Measurements from ENCODE around the gene SLAMF8. TPM values are rescaled to one million over a fixed set of nuclear protein-coding genes. Genes with fewer than 3 reads are reported as not detected.

Gene SLAMF8
- total RNA-seq = under 1 TPM in 1 of 2 donors, not detected in 1; under 0.01 TPM

GRCh38 chr1:159826441-159827101 is at the start of gene SLAMF8:
SLAMF8 (plus strand) TSS chr1:159826873; CDS start chr1:159826899, 26 bp downstream.

GRCh38 chr1:159780583-159781582 is 45.8 kb upstream of the SLAMF8 start, which contains the start of gene DUSP23:
DUSP23 (plus strand) TSS chr1:159780962; CDS start chr1:159781101, 139 bp downstream.

GRCh38 chr1:159802111-159802510 is 24.6 kb upstream of the SLAMF8 start, which contains the start of gene FCRL6:
FCRL6 (plus strand) TSS chr1:159802360; CDS start chr1:159802425, 65 bp downstream.

DNA sequence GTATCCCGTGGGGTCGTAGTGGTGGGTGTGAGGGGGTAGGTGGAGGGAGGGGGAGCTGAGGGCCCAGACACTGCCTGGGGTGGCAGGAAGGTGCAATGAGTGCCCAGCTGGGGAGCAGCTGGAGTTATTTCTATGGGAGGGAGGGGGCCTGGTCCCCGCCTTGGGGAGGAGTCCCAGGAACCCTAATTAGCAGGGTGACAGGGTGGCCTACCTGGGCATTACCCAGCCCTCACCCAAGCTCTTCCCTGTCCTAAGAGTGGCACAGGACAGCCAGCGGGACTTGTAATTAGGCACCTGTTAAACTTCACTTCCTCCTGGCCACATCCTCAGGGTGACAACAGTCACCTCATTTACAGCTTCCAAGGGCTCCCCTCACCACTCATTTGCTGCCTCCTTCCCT is 35.9 kb downstream of the SLAMF8 start, which contains the start of gene VSIG8:
TSS of gene VSIG8 (minus strand) at position 101 of the 400 bp plus-strand sequence. CDS start 136 bp downstream, outside the sequence.

Small RNA genes lying within 50 kb of the gene (small RNA-seq; reads per million reads assigned to genes)
- gene RF00570 = 0 to 0.09 reads per million in 2 donors

Other genes starting within 250 kb of the SLAMF8 start
- gene APCS, start 239.0 kb upstream of the SLAMF8 start, total RNA-seq = not detected
- not detected for gene CRP, start 112.3 kb upstream of the SLAMF8 start, total RNA-seq
- gene DUSP23, start 45.9 kb upstream of the SLAMF8 start, total RNA-seq = 10 to 100 TPM; 31.7 to 46.6 TPM
- not detected for gene FCRL6, start 24.5 kb upstream of the SLAMF8 start, total RNA-seq
- under 1 TPM in 1 of 2 donors, not detected in 1; under 0.01 TPM for gene VSIG8, start 35.8 kb downstream of the SLAMF8 start, total RNA-seq
- gene CFAP45, start 73.3 kb downstream of the SLAMF8 start, total RNA-seq = under 1 TPM; under 0.01 to 0.67 TPM
- gene TAGLN2, start 98.6 kb downstream of the SLAMF8 start, total RNA-seq = 100 to 1,000 TPM; 188 to 288 TPM
- gene IGSF9, start 118.7 kb downstream of the SLAMF8 start, total RNA-seq = under 1 TPM in 1 of 2 donors, not detected in 1; under 0.01 TPM
- 10 to 100 TPM in 1 of 2 donors, 1 to 10 TPM in 1; 2.1 to 14.3 TPM for gene SLAMF9, start 127.4 kb downstream of the SLAMF8 start, total RNA-seq
- 1 to 10 TPM; 4.8 to 5.0 TPM for gene PIGM, start 205.1 kb downstream of the SLAMF8 start, total RNA-seq
- under 1 TPM in 1 of 2 donors, not detected in 1; under 0.01 TPM for gene KCNJ10, start 243.3 kb downstream of the SLAMF8 start, total RNA-seq

Data from melanocyte of skin (primary cell).